H9 (cell line): ENCODE results near the gene H6PD. TPM values are rescaled to one million over a fixed set of nuclear protein-coding genes. Genes with fewer than 3 reads are reported as not detected.

ENCODE experiments used
- DNase-seq: peaks from one replicate; pipeline ENCODE4 v3.0.0-alpha.2; 2017
- H2AFZ ChIP-seq: one replicate; pipeline ENCODE4 v1.6.1; 2013; ENCODE audit warnings: mild to moderate bottlenecking, low read length, control low read depth, moderate library complexity
- H2AK5ac ChIP-seq: 2 replicates; pipeline ENCODE4 v1.6.1; 2013; ENCODE audit warnings: low read length, control low read depth, mixed read lengths; ENCODE audit not compliant: insufficient read length
- H2BK120ac ChIP-seq: one replicate; pipeline ENCODE4 v1.6.1; 2013; ENCODE audit warnings: low read depth, mild to moderate bottlenecking, low read length, control low read depth, inconsistent platforms; ENCODE audit not compliant: poor library complexity, severe bottlenecking
- H2BK12ac ChIP-seq: 2 replicates; pipeline ENCODE4 v1.6.1; 2013; ENCODE audit warnings: low read length, control low read depth, mixed read lengths, low read depth; ENCODE audit not compliant: insufficient read length
- H2BK15ac ChIP-seq: 2 replicates; pipeline ENCODE4 v1.6.1; 2013; ENCODE audit warnings: low read depth, low read length, control low read depth
- H2BK20ac ChIP-seq: one replicate; pipeline ENCODE4 v1.6.1; 2013; ENCODE audit warnings: low read depth, mild to moderate bottlenecking, low read length, control low read depth, inconsistent platforms; ENCODE audit not compliant: poor library complexity, severe bottlenecking
- H2BK5ac ChIP-seq: 2 replicates; pipeline ENCODE4 v1.6.1; 2013; ENCODE audit warnings: low read length, control low read depth, mixed read lengths; ENCODE audit not compliant: insufficient read length
- H3K14ac ChIP-seq: 2 replicates; pipeline ENCODE4 v1.6.1; 2013; ENCODE audit warnings: low read length, control low read depth; ENCODE audit not compliant: insufficient read depth
- H3K18ac ChIP-seq: 2 replicates; pipeline ENCODE4 v1.6.1; 2013; ENCODE audit warnings: low read depth, mild to moderate bottlenecking, mixed read lengths, low read length, control low read depth; ENCODE audit not compliant: insufficient read length
- H3K23ac ChIP-seq: 2 replicates; pipeline ENCODE4 v1.6.1; 2013; ENCODE audit warnings: low read length, control low read depth, mixed read lengths, low read depth; ENCODE audit not compliant: insufficient read length
- H3K23me2 ChIP-seq: 2 replicates; pipeline ENCODE4 v1.6.1; 2013; ENCODE audit warnings: low read depth, mild to moderate bottlenecking, mixed read lengths, low read length, control low read depth; ENCODE audit not compliant: insufficient read length, poor library complexity, severe bottlenecking
- H3K27ac ChIP-seq: 2 replicates; pipeline ENCODE4 v1.5.1; 2013; ENCODE audit warnings: low read length, control low read depth, mixed read lengths, low read depth; ENCODE audit not compliant: insufficient read length
- H3K27me3 ChIP-seq: 2 replicates; pipeline ENCODE4 v1.6.1; 2013; ENCODE audit warnings: low read length, control low read depth, inconsistent platforms; ENCODE audit not compliant: insufficient read depth
- H3K4ac ChIP-seq: 2 replicates; pipeline ENCODE4 v1.6.1; 2013; ENCODE audit warnings: low read depth, mild to moderate bottlenecking, control low read depth, inconsistent platforms, low read length, moderate library complexity
- H3K4me1 ChIP-seq: 2 replicates; pipeline ENCODE4 v1.6.1; 2013; ENCODE audit warnings: low read length, control low read depth, inconsistent platforms; ENCODE audit not compliant: insufficient read depth
- H3K4me2 ChIP-seq: 2 replicates; pipeline ENCODE4 v1.6.1; 2013; ENCODE audit warnings: low read length, control low read depth, mixed read lengths; ENCODE audit not compliant: insufficient read length, insufficient read depth
- H3K56ac ChIP-seq: 2 replicates; pipeline ENCODE4 v1.6.1; 2013; ENCODE audit warnings: low read depth, mild to moderate bottlenecking, mixed read lengths, low read length, control low read depth; ENCODE audit not compliant: insufficient read length
- H3K79me1 ChIP-seq: 2 replicates; pipeline ENCODE4 v1.6.1; 2013; ENCODE audit warnings: low read depth, mild to moderate bottlenecking, moderate library complexity, low read length, control low read depth, inconsistent platforms; ENCODE audit not compliant: insufficient read depth, poor library complexity, severe bottlenecking
- H3K79me2 ChIP-seq: 2 replicates; pipeline ENCODE4 v1.6.1; 2013; ENCODE audit warnings: low read length, control low read depth, inconsistent platforms; ENCODE audit not compliant: insufficient read depth
- H3K9ac ChIP-seq: 2 replicates; pipeline ENCODE4 v1.6.1; 2013; ENCODE audit warnings: low read length, control low read depth, mixed read lengths; ENCODE audit not compliant: insufficient read length; ENCODE audit errors: extremely low read depth
- H3K9me3 ChIP-seq: one replicate; pipeline ENCODE4 v1.6.1; 2013; ENCODE audit warnings: low read depth, low read length, inconsistent platforms; ENCODE audit not compliant: control insufficient read depth
- H3T11ph ChIP-seq: one replicate; pipeline ENCODE4 v1.6.1; 2013; ENCODE audit warnings: mild to moderate bottlenecking, low read length, control low read depth, inconsistent platforms
- H4K20me1 ChIP-seq: one replicate; pipeline ENCODE4 v1.6.1; 2013; ENCODE audit not compliant: control insufficient read depth, insufficient read length, insufficient read depth
- H4K5ac ChIP-seq: 2 replicates; pipeline ENCODE4 v1.6.1; 2013; ENCODE audit warnings: low read depth, mild to moderate bottlenecking, mixed read lengths, low read length, control low read depth; ENCODE audit not compliant: insufficient read length
- H4K8ac ChIP-seq: replicated peaks from 2 replicates; pipeline ENCODE4 v1.6.1; 2013; ENCODE audit warnings: low read length, control low read depth, mixed read lengths, low read depth; ENCODE audit not compliant: insufficient read length
- H4K91ac ChIP-seq: 2 replicates; pipeline ENCODE4 v1.6.1; 2013; ENCODE audit warnings: low read depth, mild to moderate bottlenecking, moderate library complexity, mixed read lengths, low read length, control low read depth; ENCODE audit not compliant: insufficient read length
- H3K27ac Mint-ChIP-seq, 3 experiments: 2 replicates in 2 of 3; 3 replicates in 1 of 3; pipeline ENCODE4 v1.8.0; 2020 to 2021; ENCODE audit warnings: mixed read lengths in 3 of 3, mild to moderate bottlenecking in 1 of 3, moderate library complexity in 1 of 3
- H3K27me3 Mint-ChIP-seq: 2 replicates; pipeline ENCODE4 v1.8.0; 2021; ENCODE audit warnings: low read depth, mild to moderate bottlenecking, moderate library complexity, mixed read lengths
- H3K36me3 Mint-ChIP-seq, 3 experiments: 2 replicates in 2 of 3; 3 replicates in 1 of 3; pipeline ENCODE4 v1.8.0; 2020 to 2021; ENCODE audit warnings: low read depth in 3 of 3, mixed read lengths in 3 of 3; ENCODE audit not compliant: insufficient read depth in 1 of 3
- H3K4me1 Mint-ChIP-seq, 2 experiments: 2 replicates each; pipeline ENCODE4 v1.8.0; 2020; ENCODE audit warnings: mixed read lengths in 2 of 2
- H3K4me3 Mint-ChIP-seq, 2 experiments: 2 replicates in 1 of 2; 3 replicates in 1 of 2; pipeline ENCODE4 v1.8.0; 2020 to 2021; ENCODE audit warnings: mild to moderate bottlenecking in 2 of 2, mixed read lengths in 2 of 2, moderate library complexity in 1 of 2
- H3K9me3 Mint-ChIP-seq, 2 experiments: 2 replicates in 1 of 2; 3 replicates in 1 of 2; pipeline ENCODE4 v1.8.0; 2020; ENCODE audit warnings: mild to moderate bottlenecking in 2 of 2, mixed read lengths in 2 of 2, moderate library complexity in 1 of 2
- CTCF ChIP-seq: fragments of 200-600 bp; sonication (generic); conservative IDR thresholded peaks from 3 replicates; pipeline ENCODE4 v1.8.0; 2021; ENCODE audit warnings: antibody characterized with exemption, mild to moderate bottlenecking
- WGBS: extraction: QIAGEN DNeasy Blood & Tissue Kit; methylation state at CpG from one replicate; pipeline ENCODE4 v1.1.7; 2013; ENCODE audit warnings: missing lambda C conversion rate, low lambda C conversion rate, mixed read lengths; ENCODE audit not compliant: insufficient read length; ENCODE audit errors: extremely low coverage; 5-methylcytosine and 5-hydroxymethylcytosine counted together
- total RNA-seq: library from RNA; stranded (reverse); gene quantifications from 2 replicates; pipeline ENCODE4 v1.2.1, GENCODE V29; 2021

The H6PD gene
- total RNA-seq, 1 experiment from 2014 or later: 7.9 TPM

- Histone ChIP-seq H3K9me3 (no peaks in the 10 kb centered on the region), H4K91ac (peak overlapping the region; percentile 65), H2BK5ac (no peak overlapping the region), H3T11ph (no peak overlapping the region), H2BK12ac (peak overlapping the region; percentile 68), H4K20me1 (no peaks in the 10 kb centered on the region), H3K56ac (no peak overlapping the region), H3K18ac (peak overlapping the region; percentile 73), H3K23me2 (peaks cover 4% of the 10 kb centered on the region), H3K9ac (peak overlapping the region; percentile 10), H2AK5ac (no peak overlapping the region), H2BK20ac (no peak overlapping the region), H3K4ac (no peak overlapping the region), H3K27me3 (no peaks in the 10 kb centered on the region), H4K5ac (no peak overlapping the region), H3K14ac (peak overlapping the region; percentile 66; the same call in 1 of the 2 replicates), H3K79me1 (no peaks in the 10 kb centered on the region), H4K8ac (peak overlapping the region; percentile 9), H3K4me2 (no peak overlapping the region), H2BK15ac (peak overlapping the region; percentile 29; the same call in 1 of the 2 replicates), H3K23ac (no peak overlapping the region), H3K27ac (no peak overlapping the region), H3K4me1 (peaks cover 7% of the 10 kb centered on the region), H3K79me2 (no peaks in the 10 kb centered on the region), H2AFZ (no peak overlapping the region), H2BK120ac (no peak overlapping the region)
- peak; percentile 85 for TF ChIP-seq CTCF
- Mint-ChIP-seq H3K36me3 (no peaks in the 10 kb centered on the region; a peak in 1 of 7 replicates), H3K27ac (peak overlapping the region in 1 of 3 experiments; percentile 64; a peak in 1 of 7 replicates), H3K4me1 (peaks cover 34 to 61% of the 10 kb centered on the region in 2 experiments), H3K9me3 (no peaks in the 10 kb centered on the region), H3K4me3 (peak overlapping the region in 1 of 2 experiments; percentile 26; a peak in 1 of 5 replicates), H3K27me3 (no peaks in the 10 kb centered on the region)
- no CpG with 5 or more reads among the region's 17 CpGs for WGBS
- peak; percentile 87 for DNase-seq
These were observed 15.2 kb downstream of the H6PD start for GRCh38 chr1:9249534-9250410.
